IMR-90 (cell line): ENCODE data around the gene GNB2. TPM values are rescaled to one million over a fixed set of nuclear protein-coding genes. Genes with fewer than 3 reads are reported as not detected.

Source experiments
- ATAC-seq: fragments of 200-7000 bp; cut with Tn5 transposase; 2 replicates; pipeline ENCODE4 v1.9.1; 2020; ENCODE audit warnings: low read depth, mild to moderate bottlenecking, moderate library complexity
- BruUV-seq: library from RNA; stranded (reverse); fragments of 400-500 nt; replicated peaks from 2 replicates; lab custom pipeline; 2021; lab: Mats Ljungman, UMichigan
- CTCF ChIA-PET: fragments of 300-600 bp; formaldehyde crosslinking; extraction: SDS; loops from one replicate; lab custom pipeline; 2021; ENCODE audit warnings: antibody characterized with exemption; lab: Yijun Ruan, JAX
- POLR2A ChIA-PET: fragments of 300-600 bp; sonication (Branson Sonifier 250); formaldehyde crosslinking; loops from one replicate; lab custom pipeline; 2022; ENCODE audit warnings: antibody characterized with exemption; ENCODE audit not compliant: unreplicated experiment; lab: Charles Lee
- DNase-seq: peaks from one replicate; pipeline ENCODE4 v3.0.0; 2013
- H2AFZ ChIP-seq: replicated peaks from 2 replicates; pipeline ENCODE3; 2013; ENCODE audit warnings: low read length, mild to moderate bottlenecking; ENCODE audit not compliant: poor library complexity
- H2AK5ac ChIP-seq: 2 replicates; pipeline ENCODE4 v1.6.1; 2013; ENCODE audit warnings: low read depth, low read length, inconsistent platforms
- H2AK9ac ChIP-seq: replicated peaks from 2 replicates; pipeline ENCODE3; 2013; ENCODE audit warnings: mild to moderate bottlenecking, low read depth, low read length, moderate library complexity; ENCODE audit not compliant: poor library complexity
- H2BK120ac ChIP-seq: 2 replicates; pipeline ENCODE4 v1.6.1; 2013; ENCODE audit warnings: low read depth, low read length, inconsistent platforms
- H2BK15ac ChIP-seq: 3 replicates; pipeline ENCODE4 v1.6.1; 2013; ENCODE audit warnings: low read depth, low read length, inconsistent platforms
- H2BK20ac ChIP-seq: 2 replicates; pipeline ENCODE4 v1.6.1; 2013; ENCODE audit warnings: low read depth, mild to moderate bottlenecking, inconsistent platforms, low read length, moderate library complexity
- H2BK5ac ChIP-seq: 2 replicates; pipeline ENCODE4 v1.6.1; 2013; ENCODE audit warnings: mild to moderate bottlenecking, low read depth, low read length, inconsistent platforms; ENCODE audit not compliant: poor library complexity, severe bottlenecking
- H3K14ac ChIP-seq: replicated peaks from 2 replicates; pipeline ENCODE4 v1.6.1; 2013; ENCODE audit warnings: low read depth, low read length, inconsistent platforms
- H3K18ac ChIP-seq: 2 replicates; pipeline ENCODE4 v1.6.1; 2013; ENCODE audit warnings: low read depth, low read length, control low read depth
- H3K23ac ChIP-seq: 2 replicates; pipeline ENCODE4 v1.6.1; 2013; ENCODE audit warnings: low read depth, low read length, inconsistent platforms
- H3K27ac ChIP-seq: 2 replicates; pipeline ENCODE4 v1.5.1; 2013; ENCODE audit warnings: mild to moderate bottlenecking, control low read depth, low read length; ENCODE audit not compliant: insufficient read depth
- H3K27me3 ChIP-seq: 2 replicates; pipeline ENCODE4 v1.6.1; 2013; ENCODE audit warnings: low read length; ENCODE audit not compliant: control insufficient read depth, insufficient read depth
- H3K36me3 ChIP-seq: 2 replicates; pipeline ENCODE4 v1.6.1; 2013; ENCODE audit warnings: low read length, mixed read lengths; ENCODE audit not compliant: control insufficient read depth, insufficient read depth
- H3K4ac ChIP-seq: 2 replicates; pipeline ENCODE4 v1.6.1; 2013; ENCODE audit warnings: low read depth, low read length, inconsistent platforms
- H3K4me1 ChIP-seq: 2 replicates; pipeline ENCODE4 v1.6.1; 2013; ENCODE audit warnings: low read length, mixed read lengths; ENCODE audit not compliant: control insufficient read depth, insufficient read depth
- H3K4me2 ChIP-seq: 2 replicates; pipeline ENCODE4 v1.6.1; 2013; ENCODE audit warnings: low read depth, mild to moderate bottlenecking, control low read depth, low read length, moderate library complexity
- H3K4me3 ChIP-seq: 2 replicates; pipeline ENCODE4 v1.5.1; 2013; ENCODE audit warnings: low read depth, mild to moderate bottlenecking, control low read depth, low read length, moderate library complexity; ENCODE audit not compliant: insufficient read depth
- H3K56ac ChIP-seq: 2 replicates; pipeline ENCODE4 v1.6.1; 2013; ENCODE audit warnings: low read length, inconsistent platforms; ENCODE audit not compliant: insufficient read depth; ENCODE audit errors: extremely low read depth
- H3K79me1 ChIP-seq, 2 experiments: 2 replicates each; pipeline ENCODE4 v1.6.1; 2013; ENCODE audit warnings: low read length in 2 of 2, inconsistent platforms in 1 of 2, low read depth in 1 of 2
- H3K9ac ChIP-seq: 2 replicates; pipeline ENCODE4 v1.6.1; 2013; ENCODE audit warnings: low read depth, low read length, control low read depth
- H3K9me1 ChIP-seq: 2 replicates; pipeline ENCODE4 v1.6.1; 2013; ENCODE audit warnings: low read length, inconsistent platforms; ENCODE audit not compliant: insufficient read depth
- H3K9me3 ChIP-seq: 2 replicates; pipeline ENCODE4 v1.6.1; 2013; ENCODE audit warnings: low read length; ENCODE audit not compliant: control insufficient read depth, insufficient read depth
- H4K20me1 ChIP-seq: 2 replicates; pipeline ENCODE4 v1.6.1; 2013; ENCODE audit warnings: low read length, inconsistent platforms; ENCODE audit not compliant: insufficient read depth
- H4K5ac ChIP-seq: 2 replicates; pipeline ENCODE4 v1.6.1; 2013; ENCODE audit warnings: mild to moderate bottlenecking, low read depth, low read length, control low read depth
- H4K8ac ChIP-seq, 2 experiments: 2 replicates each; pipeline ENCODE4 v1.6.1; 2013; ENCODE audit warnings: low read depth in 2 of 2, low read length in 2 of 2, control low read depth in 1 of 2, inconsistent platforms in 1 of 2
- H4K91ac ChIP-seq: 2 replicates; pipeline ENCODE4 v1.6.1; 2013; ENCODE audit warnings: low read depth, low read length, inconsistent platforms; ENCODE audit not compliant: insufficient read depth
- BHLHE40 ChIP-seq: fragments of 150-350 bp; IDR thresholded peaks from 2 replicates; pipeline ENCODE4 v1.6.1; 2016; ENCODE audit warnings: mild to moderate bottlenecking, low read depth, low read length
- FOS ChIP-seq: fragments of 150-350 bp; IDR thresholded peaks from 2 replicates; pipeline ENCODE4 v1.6.1; 2016; ENCODE audit warnings: low read depth, low read length
- MAFK ChIP-seq: IDR thresholded peaks from 2 replicates; pipeline ENCODE4 v1.6.1; 2012; ENCODE audit warnings: low read depth, low read length, improper control_type of control experiment
- MXI1 ChIP-seq: IDR thresholded peaks from 2 replicates; pipeline ENCODE4 v1.6.1; 2012; ENCODE audit warnings: low read depth, mild to moderate bottlenecking, low read length, moderate library complexity, borderline replicate concordance
- POLR2A ChIP-seq: IDR thresholded peaks from 2 replicates; pipeline ENCODE4 v1.6.1; 2012; ENCODE audit warnings: mild to moderate bottlenecking, low read depth, low read length
- RAD21 ChIP-seq: IDR thresholded peaks from 2 replicates; pipeline ENCODE4 v1.6.1; 2012; ENCODE audit warnings: low read length, improper control_type of control experiment
- RCOR1 ChIP-seq: IDR thresholded peaks from 2 replicates; pipeline ENCODE4 v1.6.1; 2012; ENCODE audit warnings: mild to moderate bottlenecking, low read length, improper control_type of control experiment; ENCODE audit not compliant: insufficient replicate concordance
- RFX5 ChIP-seq: IDR thresholded peaks from 2 replicates; pipeline ENCODE4 v1.8.0; 2012; ENCODE audit warnings: low read depth, mild to moderate bottlenecking, low read length, moderate library complexity
- SMC3 ChIP-seq: fragments of 150-350 bp; IDR thresholded peaks from 2 replicates; pipeline ENCODE4 v1.6.1; 2016; ENCODE audit warnings: low read depth, mild to moderate bottlenecking, antibody characterized with exemption, low read length, moderate library complexity
- WGBS, 2 experiments: methylation state at CpG; one replicate each; pipeline versions ENCODE4 v1.1.5 to v1.1.7; 2013; ENCODE audit warnings: missing lambda C conversion rate in 2 of 2; ENCODE audit not compliant: insufficient read length in 1 of 2; ENCODE audit errors: extremely low coverage in 2 of 2; 5-methylcytosine and 5-hydroxymethylcytosine counted together
- dilution Hi-C: fragments of 300-500 bp; cut with HindIII; formaldehyde crosslinking; loops from one replicate; pipeline ENCODE4 v1.14.3; 2018; ENCODE audit warnings: low sequenced_read_pairs; ENCODE audit not compliant: unreplicated experiment
- in situ Hi-C: fragments of 300-500 bp; cut with MboI; formaldehyde crosslinking; loops from 3 replicates; pipeline ENCODE4 v1.14.3; 2019; ENCODE audit warnings: low sequenced_read_pairs, inconsistent platforms, mixed read lengths
- intact Hi-C: fragments of 100-400 bp; cut with micrococcal nuclease; formaldehyde crosslinking; loops from 2 replicates; pipeline ENCODE4 v1.10.0; 2022
- polyA plus RNA-seq, 3 experiments: library from polyadenylated mRNA; depleted of rRNA; stranded (reverse); fragments of >200 nt; gene quantifications; 2 replicates each; pipeline ENCODE4 v1.2.3, GENCODE V29; 2012; ENCODE audit warnings: low replicate concordance in 1 of 3
- total RNA-seq: library from RNA; depleted of rRNA; stranded (reverse); fragments of >200 nt; gene quantifications from 2 replicates; pipeline ENCODE4 v1.2.3, GENCODE V29; 2012
- TF ChIP-seq, protein P1 (sequence below): conservative IDR thresholded peaks from 2 replicates; pipeline ENCODE4 v1.5.1; 2012; ENCODE audit warnings: mild to moderate bottlenecking, low read depth, low read length, improper control_type of control experiment
- TF ChIP-seq, protein P2 (sequence below): fragments of 150-350 bp; IDR thresholded peaks from 2 replicates; pipeline ENCODE4 v1.6.1; 2016; ENCODE audit warnings: low read depth, mild to moderate bottlenecking, low read length, moderate library complexity, borderline replicate concordance
- TF ChIP-seq, protein P3 (sequence below): fragments of 150-350 bp; IDR thresholded peaks from 2 replicates; pipeline ENCODE4 v1.6.1; 2017; ENCODE audit warnings: mild to moderate bottlenecking, antibody characterized with exemption, low read length, low read depth

Gene GNB2
- total and polyA plus RNA-seq, 2 of the 4 experiments (the other 2 are of a cell fraction): 62.0 to 279 TPM

DNA sequence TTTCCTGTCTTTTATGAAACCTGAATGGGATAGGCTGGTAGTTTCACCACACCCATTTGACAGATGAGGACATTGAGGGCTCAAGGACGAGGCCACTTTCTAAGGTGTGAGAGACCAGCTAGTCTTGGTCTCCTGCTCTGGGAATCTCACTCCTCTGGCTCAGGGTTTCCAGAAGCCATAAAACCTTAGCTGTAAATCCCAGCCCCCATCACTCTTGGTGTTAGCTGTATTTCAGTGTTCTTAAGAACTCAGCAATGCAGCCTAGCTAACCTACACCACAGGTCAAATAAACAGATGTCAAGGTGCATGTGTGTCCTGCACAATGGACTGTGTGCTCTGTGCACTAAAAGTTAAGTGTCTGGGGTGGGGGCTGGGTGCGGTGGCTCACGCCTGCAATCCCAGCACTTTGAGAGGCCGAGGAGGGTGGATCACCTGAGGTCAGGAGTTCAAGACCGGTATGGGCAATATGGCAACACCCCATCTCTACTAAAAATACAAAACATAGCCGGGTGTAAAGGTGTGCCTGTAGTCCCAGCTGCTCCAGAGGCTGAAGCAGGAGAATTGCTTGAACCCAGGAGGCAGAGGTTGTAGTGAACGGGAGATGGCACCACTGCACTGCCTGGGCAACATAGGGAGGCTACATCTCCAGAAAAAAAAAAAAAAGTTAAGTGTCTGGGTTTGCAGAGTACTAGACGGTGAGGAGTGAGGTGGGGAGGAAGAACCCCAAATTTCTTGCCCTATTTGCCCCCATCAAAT, 46.2 kb downstream of the GNB2 start:
- H3K9ac ChIP-seq: no peak overlapping the region
- no peaks in the 10 kb centered on the region for H3K36me3 ChIP-seq
- CTCF ChIA-PET: interaction anchor here (1.7 kb wide), 1 partner anchor 132 kb away, joined by 14 read pairs; the partner anchor contains the start of gene SLC12A9

More for the DNA sequence above, 46.2 kb downstream of the GNB2 start:
- intact Hi-C loops (loop anchor here (1.0 kb wide), 1 partner anchor 133 kb away; the partner anchor contains the start of gene SLC12A9), dilution Hi-C loops (no loop called here), in situ Hi-C loops (loop anchor here (25.0 kb wide), 1 partner anchor 343 kb away; no protein-coding TSS in a partner anchor)
- no peak overlapping the region for H3K27ac ChIP-seq
- POLR2A ChIA-PET: no interaction called here
- DNase-seq (peak; percentile 51), ATAC-seq (peak; percentile 79)
- no peaks in the 10 kb centered on the region for H4K20me1 ChIP-seq
- no peak overlapping the region for H3K18ac ChIP-seq
- H3K9me1 ChIP-seq: no peaks in the 10 kb centered on the region
- H2AK9ac ChIP-seq: no peak overlapping the region
- H2BK120ac ChIP-seq: no peak overlapping the region
- no peak overlapping the region for H2BK15ac ChIP-seq
- WGBS, 2 experiments: no CpG with 5 or more reads among the region's 8 CpGs
- no peak overlapping the region for H3K14ac ChIP-seq
- H3K4me3 ChIP-seq: no peak overlapping the region
- no peak overlapping the region; the same call in 1 of the 2 replicates for H3K4me2 ChIP-seq
- peaks cover 56% of the 10 kb centered on the region for H3K27me3 ChIP-seq
- no peaks in the 10 kb centered on the region for H3K79me1 ChIP-seq
- no peaks in the 10 kb centered on the region for H3K4me1 ChIP-seq
- no peak overlapping the region for H3K23ac ChIP-seq
- no TSS peak for BruUV-seq
- no peak overlapping the region for H3K4ac ChIP-seq
- H2BK20ac ChIP-seq: no peak overlapping the region
- H2AFZ ChIP-seq: no peak overlapping the region
- TF ChIP-seq FOS (no peak), MAFK (no peak), MXI1 (no peak), RCOR1 (no peak), RAD21 (peak; percentile 59), BHLHE40 (no peak), POLR2A (no peak), RFX5 (no peak), SMC3 (peak; percentile 43)
- TF ChIP-seq, protein P1, sequence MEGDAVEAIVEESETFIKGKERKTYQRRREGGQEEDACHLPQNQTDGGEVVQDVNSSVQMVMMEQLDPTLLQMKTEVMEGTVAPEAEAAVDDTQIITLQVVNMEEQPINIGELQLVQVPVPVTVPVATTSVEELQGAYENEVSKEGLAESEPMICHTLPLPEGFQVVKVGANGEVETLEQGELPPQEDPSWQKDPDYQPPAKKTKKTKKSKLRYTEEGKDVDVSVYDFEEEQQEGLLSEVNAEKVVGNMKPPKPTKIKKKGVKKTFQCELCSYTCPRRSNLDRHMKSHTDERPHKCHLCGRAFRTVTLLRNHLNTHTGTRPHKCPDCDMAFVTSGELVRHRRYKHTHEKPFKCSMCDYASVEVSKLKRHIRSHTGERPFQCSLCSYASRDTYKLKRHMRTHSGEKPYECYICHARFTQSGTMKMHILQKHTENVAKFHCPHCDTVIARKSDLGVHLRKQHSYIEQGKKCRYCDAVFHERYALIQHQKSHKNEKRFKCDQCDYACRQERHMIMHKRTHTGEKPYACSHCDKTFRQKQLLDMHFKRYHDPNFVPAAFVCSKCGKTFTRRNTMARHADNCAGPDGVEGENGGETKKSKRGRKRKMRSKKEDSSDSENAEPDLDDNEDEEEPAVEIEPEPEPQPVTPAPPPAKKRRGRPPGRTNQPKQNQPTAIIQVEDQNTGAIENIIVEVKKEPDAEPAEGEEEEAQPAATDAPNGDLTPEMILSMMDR: peak; percentile 51
- TF ChIP-seq, protein P2, sequence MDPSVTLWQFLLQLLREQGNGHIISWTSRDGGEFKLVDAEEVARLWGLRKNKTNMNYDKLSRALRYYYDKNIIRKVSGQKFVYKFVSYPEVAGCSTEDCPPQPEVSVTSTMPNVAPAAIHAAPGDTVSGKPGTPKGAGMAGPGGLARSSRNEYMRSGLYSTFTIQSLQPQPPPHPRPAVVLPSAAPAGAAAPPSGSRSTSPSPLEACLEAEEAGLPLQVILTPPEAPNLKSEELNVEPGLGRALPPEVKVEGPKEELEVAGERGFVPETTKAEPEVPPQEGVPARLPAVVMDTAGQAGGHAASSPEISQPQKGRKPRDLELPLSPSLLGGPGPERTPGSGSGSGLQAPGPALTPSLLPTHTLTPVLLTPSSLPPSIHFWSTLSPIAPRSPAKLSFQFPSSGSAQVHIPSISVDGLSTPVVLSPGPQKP: no peak
- TF ChIP-seq, protein P3, sequence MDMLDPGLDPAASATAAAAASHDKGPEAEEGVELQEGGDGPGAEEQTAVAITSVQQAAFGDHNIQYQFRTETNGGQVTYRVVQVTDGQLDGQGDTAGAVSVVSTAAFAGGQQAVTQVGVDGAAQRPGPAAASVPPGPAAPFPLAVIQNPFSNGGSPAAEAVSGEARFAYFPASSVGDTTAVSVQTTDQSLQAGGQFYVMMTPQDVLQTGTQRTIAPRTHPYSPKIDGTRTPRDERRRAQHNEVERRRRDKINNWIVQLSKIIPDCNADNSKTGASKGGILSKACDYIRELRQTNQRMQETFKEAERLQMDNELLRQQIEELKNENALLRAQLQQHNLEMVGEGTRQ: no peak
- H2BK5ac ChIP-seq: no peak overlapping the region
- H4K91ac ChIP-seq: no peak overlapping the region
- no peak overlapping the region for H4K5ac ChIP-seq
- H3K9me3 ChIP-seq: peaks cover 9% of the 10 kb centered on the region
- H4K8ac ChIP-seq: no peak overlapping the region
- H2AK5ac ChIP-seq: no peak overlapping the region
- no peak overlapping the region for H3K56ac ChIP-seq
